SK-N-SH (cell line): ENCODE data around the gene SH3BP4.

Source experiments
- CTCF ChIP-seq: fragments of 200-600 bp; sonication (generic); IDR thresholded peaks from 2 replicates; pipeline ENCODE4 v1.6.1; 2017; ENCODE audit warnings: antibody characterized with exemption, mild to moderate bottlenecking, moderate library complexity
- EP300 ChIP-seq, 2 experiments: IDR thresholded peaks; 2 replicates each; pipeline versions ENCODE4 v1.4.0 to v1.6.1; 2012; ENCODE audit warnings: borderline replicate concordance in 1 of 2, low read depth in 1 of 2, low read length in 1 of 2
- EZH2phosphoT487 ChIP-seq: fragments of 200-600 bp; sonication (generic); IDR thresholded peaks from 2 replicates; pipeline ENCODE4 v1.6.1; 2017; ENCODE audit warnings: low read depth, mixed run types, mild to moderate bottlenecking, antibody characterized with exemption, moderate library complexity, borderline replicate concordance
- FOXJ3 ChIP-seq: sonication (generic); formaldehyde crosslinking; IDR thresholded peaks from 2 replicates; pipeline ENCODE4 v1.5.1; 2020; ENCODE audit warnings: mild to moderate bottlenecking, missing genetic modification reagents
- FOXM1 ChIP-seq: IDR thresholded peaks from 2 replicates; pipeline ENCODE4 v1.4.0; 2012; ENCODE audit warnings: low read depth, mild to moderate bottlenecking
- GATA2 ChIP-seq: sonication (generic); formaldehyde crosslinking; IDR thresholded peaks from 2 replicates; pipeline ENCODE4 v1.5.0; 2020; ENCODE audit warnings: mild to moderate bottlenecking, missing genetic modification reagents
- IRF3 ChIP-seq: fragments of 150-350 bp; IDR thresholded peaks from 2 replicates; pipeline ENCODE4 v1.6.1; 2016; ENCODE audit warnings: mild to moderate bottlenecking, low read depth, low read length
- POLR2AphosphoS5 ChIP-seq: IDR thresholded peaks from 2 replicates; pipeline ENCODE4 v1.6.1; 2012; ENCODE audit warnings: low read depth, low read length
- RXRA ChIP-seq: IDR thresholded peaks from 2 replicates; pipeline ENCODE4 v1.4.0; 2012; ENCODE audit warnings: low read depth, mild to moderate bottlenecking, borderline replicate concordance
- SIN3A ChIP-seq: IDR thresholded peaks from 2 replicates; pipeline ENCODE4 v1.6.1; 2012; ENCODE audit warnings: low read depth, mild to moderate bottlenecking, low read length, moderate library complexity, borderline replicate concordance
- TAF1 ChIP-seq: IDR thresholded peaks from 2 replicates; pipeline ENCODE4 v1.6.1; 2012; ENCODE audit warnings: low read depth, mild to moderate bottlenecking, low read length, moderate library complexity, borderline replicate concordance
- YY1 ChIP-seq: IDR thresholded peaks from 2 replicates; pipeline ENCODE4 v1.4.0; 2012; ENCODE audit warnings: low read depth, mild to moderate bottlenecking

- TF ChIP-seq CTCF (no peak), YY1 (no peak), TAF1 (no peak), GATA2 (CRISPR knock-in tag) (no peak), POLR2AphosphoS5 (no peak), EP300 (IDR thresholded peaks at IDR 0.05; ENCODE audit: borderline replicate concordance in 1 of 2, low read depth in 1 of 2, low read length in 1 of 2) (no peak), FOXJ3 (CRISPR knock-in tag) (no peak), IRF3 (no peak), RXRA (no peak), FOXM1 (no peak), SIN3A (no peak), EZH2phosphoT487 (no peak)
Measured at GRCh38 chr2:235004329-235004903, 52.6 kb downstream of the SH3BP4 start.
